A549 (cell line): ENCODE results near the gene H2BK1. TPM values are rescaled to one million over a fixed set of nuclear protein-coding genes. Genes with fewer than 3 reads are reported as not detected.

Experiments
- ATAC-seq, 2 experiments: fragments of 200-7000 bp in 1 of 2; fragments of >200 bp in 1 of 2; cut with Nextera tagmentation in 1 of 2; cut with Tn5 transposase in 1 of 2; 3 replicates each; pipeline versions ENCODE4 v1.8.0 to v1.9.1; 2018 to 2020; ENCODE audit warnings: mild to moderate bottlenecking in 1 of 2, moderate library complexity in 1 of 2
- CTCF ChIA-PET: fragments of 300-600 bp; sonication (Branson Sonifier 250); formaldehyde crosslinking; extraction: SDS; loops from one replicate; lab custom pipeline; 2021; ENCODE audit warnings: antibody characterized with exemption, inconsistent platforms; lab: Yijun Ruan, JAX
- POLR2A ChIA-PET: fragments of 350-600 bp; formaldehyde crosslinking; extraction: SDS; loops from one replicate; lab custom pipeline; 2021; ENCODE audit warnings: antibody characterized with exemption, inconsistent platforms; lab: Yijun Ruan, JAX
- DNase-seq, 2 experiments: peaks; one replicate each; pipeline versions ENCODE4 v3.0.0 to v3.0.0-alpha.2; 2011 to 2016; ENCODE audit warnings: low read depth in 1 of 2, low spot score in 1 of 2
- FAIRE-seq: peaks from 2 replicates; lab custom pipeline; 2011; peaks lifted over from hg19 to GRCh38; lab: Jason Lieb, UNC
- H3K27ac ChIP-seq, 2 experiments: fragments of >200 bp; sonication (Bioruptor Twin); formaldehyde crosslinking; 3 replicates each; pipeline ENCODE4 v1.5.1; 2016 to 2017
- H3K4me1 ChIP-seq: fragments of >200 bp; sonication (Bioruptor Twin); formaldehyde crosslinking; 3 replicates; pipeline ENCODE4 v1.6.1; 2016
- H3K4me2 ChIP-seq: fragments of >200 bp; sonication (Bioruptor Twin); formaldehyde crosslinking; 3 replicates; pipeline ENCODE4 v1.6.1; 2016
- H3K4me3 ChIP-seq: fragments of >200 bp; sonication (Bioruptor Twin); formaldehyde crosslinking; 3 replicates; pipeline ENCODE4 v1.5.1; 2016
- H3K9me3 ChIP-seq: fragments of >200 bp; sonication (Bioruptor Twin); formaldehyde crosslinking; 3 replicates; pipeline ENCODE4 v1.6.1; 2016
- HOXA7 ChIP-seq: fragments of 250-450 bp; sonication (Bioruptor Pico); IDR thresholded peaks from 2 replicates; pipeline ENCODE4 v1.5.0; 2020; ENCODE audit warnings: mild to moderate bottlenecking, moderate library complexity
- KDM1A ChIP-seq: fragments of 200-600 bp; sonication (generic); IDR thresholded peaks from 2 replicates; pipeline ENCODE4 v1.6.1; 2016; ENCODE audit warnings: low read depth, mild to moderate bottlenecking
- KDM5A ChIP-seq: fragments of 200-600 bp; sonication (generic); IDR thresholded peaks from 2 replicates; pipeline ENCODE4 v1.6.1; 2016; ENCODE audit warnings: antibody characterized with exemption, mild to moderate bottlenecking
- NPAS2 ChIP-seq: fragments of 250-450 bp; sonication (Bioruptor Pico); IDR thresholded peaks from 2 replicates; pipeline ENCODE4 v1.8.0; 2022; ENCODE audit warnings: mild to moderate bottlenecking, moderate library complexity, borderline replicate concordance
- POLR2A ChIP-seq: IDR thresholded peaks from 2 replicates; pipeline ENCODE4 v1.6.1; 2012; ENCODE audit warnings: mild to moderate bottlenecking, low read length
- RFX5 ChIP-seq: fragments of 450-650 bp; IDR thresholded peaks from 2 replicates; pipeline ENCODE4 v1.7.1; 2014; ENCODE audit warnings: antibody characterized with exemption, mild to moderate bottlenecking, moderate library complexity
- SMC3 ChIP-seq: fragments of >200 bp; sonication (Bioruptor Twin); formaldehyde crosslinking; IDR thresholded peaks from 3 replicates; pipeline ENCODE4 v1.6.1; 2018; ENCODE audit warnings: inconsistent platforms
- TP53 ChIP-seq: fragments of 250-450 bp; sonication (Bioruptor Pico); IDR thresholded peaks from 2 replicates; pipeline ENCODE4 v1.5.0; 2021; ENCODE audit warnings: mild to moderate bottlenecking, moderate library complexity
- ZC3H11A ChIP-seq: fragments of 450-650 bp; IDR thresholded peaks from 2 replicates; pipeline ENCODE4 v1.6.1; 2014; ENCODE audit warnings: antibody characterized with exemption, mild to moderate bottlenecking
- WGBS: methylation state at CpG from one replicate; pipeline ENCODE4 v1.1.6; 2017; ENCODE audit errors: missing lambda C conversion rate; 5-methylcytosine and 5-hydroxymethylcytosine counted together
- polyA plus RNA-seq, 4 experiments: library from polyadenylated mRNA; depleted of rRNA in 3 of 4; stranded (reverse); fragments of >200 nt; fragmentation: RNase III in 1 of 4; extraction: RNeasy Plus Mini Kit Qiagen cat#74134 plus additional on column Dnase treatment in 1 of 4; gene quantifications; 2 replicates in 3 of 4; 3 replicates in 1 of 4; pipeline ENCODE4 v1.2.3, GENCODE V29; 2011 to 2017
- TF ChIP-seq, protein P1 (sequence below): fragments of >200 bp; sonication (Bioruptor Twin); formaldehyde crosslinking; IDR thresholded peaks from 3 replicates; pipeline ENCODE4 v1.6.1; 2016
- TF ChIP-seq, protein P2 (sequence below): fragments of 200-600 bp; sonication (generic); IDR thresholded peaks from 2 replicates; pipeline ENCODE4 v1.6.1; 2016; ENCODE audit warnings: antibody characterized with exemption, mild to moderate bottlenecking, moderate library complexity
- TF ChIP-seq, protein P3 (sequence below): IDR thresholded peaks from 2 replicates; pipeline ENCODE4 v1.6.1; 2012

The H2BK1 gene
- polyA plus RNA-seq, 2 of the 4 experiments (the other 2 are of a cell fraction), result not detected

GRCh38 chr7:151187409-151188251 is 22.7 kb downstream of the H2BK1 start:
- TF ChIP-seq POLR2A (no peak), ZC3H11A (no peak), SMC3 (no peak), KDM5A (no peak), RFX5 (no peak), TP53 (CRISPR knock-in tag) (no peak), HOXA7 (CRISPR knock-in tag) (no peak)
- TF ChIP-seq, protein P1, sequence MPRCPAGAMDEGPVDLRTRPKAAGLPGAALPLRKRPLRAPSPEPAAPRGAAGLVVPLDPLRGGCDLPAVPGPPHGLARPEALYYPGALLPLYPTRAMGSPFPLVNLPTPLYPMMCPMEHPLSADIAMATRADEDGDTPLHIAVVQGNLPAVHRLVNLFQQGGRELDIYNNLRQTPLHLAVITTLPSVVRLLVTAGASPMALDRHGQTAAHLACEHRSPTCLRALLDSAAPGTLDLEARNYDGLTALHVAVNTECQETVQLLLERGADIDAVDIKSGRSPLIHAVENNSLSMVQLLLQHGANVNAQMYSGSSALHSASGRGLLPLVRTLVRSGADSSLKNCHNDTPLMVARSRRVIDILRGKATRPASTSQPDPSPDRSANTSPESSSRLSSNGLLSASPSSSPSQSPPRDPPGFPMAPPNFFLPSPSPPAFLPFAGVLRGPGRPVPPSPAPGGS, result no peak
- TF ChIP-seq, protein P2, sequence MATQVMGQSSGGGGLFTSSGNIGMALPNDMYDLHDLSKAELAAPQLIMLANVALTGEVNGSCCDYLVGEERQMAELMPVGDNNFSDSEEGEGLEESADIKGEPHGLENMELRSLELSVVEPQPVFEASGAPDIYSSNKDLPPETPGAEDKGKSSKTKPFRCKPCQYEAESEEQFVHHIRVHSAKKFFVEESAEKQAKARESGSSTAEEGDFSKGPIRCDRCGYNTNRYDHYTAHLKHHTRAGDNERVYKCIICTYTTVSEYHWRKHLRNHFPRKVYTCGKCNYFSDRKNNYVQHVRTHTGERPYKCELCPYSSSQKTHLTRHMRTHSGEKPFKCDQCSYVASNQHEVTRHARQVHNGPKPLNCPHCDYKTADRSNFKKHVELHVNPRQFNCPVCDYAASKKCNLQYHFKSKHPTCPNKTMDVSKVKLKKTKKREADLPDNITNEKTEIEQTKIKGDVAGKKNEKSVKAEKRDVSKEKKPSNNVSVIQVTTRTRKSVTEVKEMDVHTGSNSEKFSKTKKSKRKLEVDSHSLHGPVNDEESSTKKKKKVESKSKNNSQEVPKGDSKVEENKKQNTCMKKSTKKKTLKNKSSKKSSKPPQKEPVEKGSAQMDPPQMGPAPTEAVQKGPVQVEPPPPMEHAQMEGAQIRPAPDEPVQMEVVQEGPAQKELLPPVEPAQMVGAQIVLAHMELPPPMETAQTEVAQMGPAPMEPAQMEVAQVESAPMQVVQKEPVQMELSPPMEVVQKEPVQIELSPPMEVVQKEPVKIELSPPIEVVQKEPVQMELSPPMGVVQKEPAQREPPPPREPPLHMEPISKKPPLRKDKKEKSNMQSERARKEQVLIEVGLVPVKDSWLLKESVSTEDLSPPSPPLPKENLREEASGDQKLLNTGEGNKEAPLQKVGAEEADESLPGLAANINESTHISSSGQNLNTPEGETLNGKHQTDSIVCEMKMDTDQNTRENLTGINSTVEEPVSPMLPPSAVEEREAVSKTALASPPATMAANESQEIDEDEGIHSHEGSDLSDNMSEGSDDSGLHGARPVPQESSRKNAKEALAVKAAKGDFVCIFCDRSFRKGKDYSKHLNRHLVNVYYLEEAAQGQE, result no peak
- TF ChIP-seq, all 56 proteins: peak for 0
- peak in 1 of 2 experiments; percentile 14; a peak in 1 of 6 replicates for ATAC-seq
- Histone ChIP-seq H3K4me1 (no peaks in the 10 kb centered on the region), H3K27ac (no peak overlapping the region), H3K4me3 (no peak overlapping the region), H3K9me3 (no peaks in the 10 kb centered on the region), H3K4me2 (no peak overlapping the region)
- POLR2A ChIA-PET, result interaction anchor here (0.9 kb wide), 1 partner anchor 90 kb away, joined by 3 read pairs; no protein-coding TSS in a partner anchor
- DNase-seq, result no peak
- WGBS, result 62% methylated on average over 13 of the region's 22 CpGs
- no peak for FAIRE-seq
- CTCF ChIA-PET, result interaction anchor here (2.4 kb wide), 1 partner anchor 16 kb away, joined by 10 read pairs; no protein-coding TSS in a partner anchor

DNA sequence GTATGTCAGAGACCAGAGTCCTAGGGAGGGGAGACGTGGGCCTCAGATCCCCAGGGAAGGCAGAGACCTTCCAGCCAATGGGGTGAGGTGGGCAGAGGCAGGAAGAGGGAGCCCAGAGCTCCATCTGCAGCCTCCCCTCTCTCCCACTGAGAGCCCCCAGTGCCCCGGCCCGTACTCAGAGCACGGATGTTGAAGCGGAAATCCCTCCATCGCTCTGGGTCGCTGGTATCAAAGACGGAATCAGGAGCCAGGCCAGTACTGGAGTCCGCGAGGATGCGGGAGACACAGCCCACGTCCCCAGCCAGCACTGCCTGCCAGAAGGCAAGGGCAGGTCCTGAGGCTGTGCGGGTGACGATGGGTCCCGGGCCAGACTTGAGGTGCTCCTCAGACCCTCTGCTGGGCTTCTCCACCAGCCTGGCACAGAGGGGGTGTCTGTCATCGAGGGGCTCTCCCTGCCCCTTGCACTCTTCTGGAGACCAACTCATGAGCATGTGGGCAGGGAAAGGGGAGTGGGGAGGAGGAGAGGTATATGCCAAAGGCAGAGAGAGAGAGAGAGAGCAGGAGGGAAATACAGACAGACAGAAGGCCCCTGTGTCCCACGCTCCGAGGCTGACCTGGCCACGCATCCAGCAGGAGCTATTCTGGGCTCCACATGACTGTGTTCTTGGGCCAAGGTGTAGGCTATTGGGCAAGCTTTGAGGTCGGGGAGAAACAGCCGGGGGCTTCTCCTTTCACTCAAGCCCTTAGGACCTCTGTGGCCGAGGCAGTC is 23.5 kb downstream of the H2BK1 start, which contains the start of gene ASB10:
Gene ASB10 (minus strand): TSS at position 611 of the 769 bp plus-strand sequence. CDS start 120 bp downstream, at position 491.
- Histone ChIP-seq H3K4me1 (no peaks in the 10 kb centered on the region), H3K9me3 (no peaks in the 10 kb centered on the region), H3K4me3 (no peak within 1 kb of the TSS), H3K27ac (no peak within 1 kb of the TSS), H3K4me2 (no peak within 1 kb of the TSS)
- 74% methylated on average over 20 of the region's 22 CpGs for WGBS
- peak in 1 of 2 experiments; percentile 10; a peak in 1 of 6 replicates for ATAC-seq
- DNase-seq, result no peak
- ChIA-PET CTCF (interaction anchor here (2.4 kb wide), 1 partner anchor 15 kb away, joined by 10 read pairs; no protein-coding TSS in a partner anchor), POLR2A (interaction anchor here (0.9 kb wide), 1 partner anchor 90 kb away, joined by 3 read pairs; no protein-coding TSS in a partner anchor)
- FAIRE-seq, result no peak
- TF ChIP-seq KDM1A, result no peak
- TF ChIP-seq, protein P3, sequence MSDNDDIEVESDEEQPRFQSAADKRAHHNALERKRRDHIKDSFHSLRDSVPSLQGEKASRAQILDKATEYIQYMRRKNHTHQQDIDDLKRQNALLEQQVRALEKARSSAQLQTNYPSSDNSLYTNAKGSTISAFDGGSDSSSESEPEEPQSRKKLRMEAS, result no peak
- no peak for TF ChIP-seq NPAS2 (CRISPR knock-in tag)
